ENCODE measurements around the gene SNX27. TPM values are rescaled to one million over a fixed set of nuclear protein-coding genes. Genes with fewer than 3 reads are reported as not detected.

The SNX27 gene
- total RNA-seq, 2 donors from 2014 or later: 41.2 to 47.3 TPM

DNA sequence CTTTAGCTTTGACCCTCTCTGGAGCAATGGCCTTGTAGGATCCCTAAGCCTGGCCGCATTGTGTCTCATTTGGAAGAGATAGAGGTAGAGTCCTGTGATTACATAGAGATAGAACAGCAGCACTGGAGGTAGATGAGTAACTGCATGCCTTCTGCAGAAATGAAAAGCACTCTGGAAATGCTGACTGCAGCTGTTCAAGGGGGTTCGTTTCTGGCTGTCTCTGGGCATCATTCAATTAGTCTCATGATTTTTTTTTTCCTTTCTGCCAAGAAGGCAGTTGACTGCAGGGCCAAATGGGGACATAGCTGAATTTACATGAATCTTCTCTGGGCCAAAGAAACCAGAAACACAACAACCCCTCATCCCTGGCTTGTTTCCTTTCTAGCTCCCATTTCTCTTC lies 28.1 kb upstream of the SNX27 start:
- TF ChIP-seq, protein P1, sequence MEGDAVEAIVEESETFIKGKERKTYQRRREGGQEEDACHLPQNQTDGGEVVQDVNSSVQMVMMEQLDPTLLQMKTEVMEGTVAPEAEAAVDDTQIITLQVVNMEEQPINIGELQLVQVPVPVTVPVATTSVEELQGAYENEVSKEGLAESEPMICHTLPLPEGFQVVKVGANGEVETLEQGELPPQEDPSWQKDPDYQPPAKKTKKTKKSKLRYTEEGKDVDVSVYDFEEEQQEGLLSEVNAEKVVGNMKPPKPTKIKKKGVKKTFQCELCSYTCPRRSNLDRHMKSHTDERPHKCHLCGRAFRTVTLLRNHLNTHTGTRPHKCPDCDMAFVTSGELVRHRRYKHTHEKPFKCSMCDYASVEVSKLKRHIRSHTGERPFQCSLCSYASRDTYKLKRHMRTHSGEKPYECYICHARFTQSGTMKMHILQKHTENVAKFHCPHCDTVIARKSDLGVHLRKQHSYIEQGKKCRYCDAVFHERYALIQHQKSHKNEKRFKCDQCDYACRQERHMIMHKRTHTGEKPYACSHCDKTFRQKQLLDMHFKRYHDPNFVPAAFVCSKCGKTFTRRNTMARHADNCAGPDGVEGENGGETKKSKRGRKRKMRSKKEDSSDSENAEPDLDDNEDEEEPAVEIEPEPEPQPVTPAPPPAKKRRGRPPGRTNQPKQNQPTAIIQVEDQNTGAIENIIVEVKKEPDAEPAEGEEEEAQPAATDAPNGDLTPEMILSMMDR (conservative IDR thresholded peaks at IDR 0.05): no peak
- H3K27me3 ChIP-seq (ENCODE audit: control insufficient read depth, insufficient read depth, low read length, poor library complexity, severe bottlenecking): no peaks in the 10 kb centered on the region
- Mint-ChIP-seq H3K4me1 (peaks cover 2% of the 10 kb centered on the region), H3K4me3 (no peak overlapping the region), H3K27me3 (ENCODE audit: insufficient read depth) (no peaks in the 10 kb centered on the region), H3K36me3 (ENCODE audit: low read depth) (peaks cover 18% of the 10 kb centered on the region), H3K9me3 (no peaks in the 10 kb centered on the region), H3K27ac (no peak overlapping the region)
- 74 to 85% methylated on average over 2 of the region's 2 CpGs for WGBS, 2 experiments (ENCODE audit: insufficient coverage in 1 of 2, insufficient read length in 1 of 2)
- no peak overlapping the region for H3K9ac ChIP-seq (ENCODE audit: extremely low read depth, low read length, poor library complexity, severe bottlenecking)
- H3K36me3 ChIP-seq (ENCODE audit: control insufficient read depth, insufficient read depth, low read length): peaks cover 44% of the 10 kb centered on the region
- no peaks in the 10 kb centered on the region for H3K9me3 ChIP-seq (ENCODE audit: control insufficient read depth, low read length)
- H3K4me3 ChIP-seq (ENCODE audit: low read length): no peak overlapping the region
- peaks cover 4% of the 10 kb centered on the region for H3K4me1 ChIP-seq (ENCODE audit: control insufficient read depth, insufficient read depth, low read length)
- no peak overlapping the region for H3K27ac ChIP-seq (ENCODE audit: low read depth, low read length)
- no peak for DNase-seq

DNA sequence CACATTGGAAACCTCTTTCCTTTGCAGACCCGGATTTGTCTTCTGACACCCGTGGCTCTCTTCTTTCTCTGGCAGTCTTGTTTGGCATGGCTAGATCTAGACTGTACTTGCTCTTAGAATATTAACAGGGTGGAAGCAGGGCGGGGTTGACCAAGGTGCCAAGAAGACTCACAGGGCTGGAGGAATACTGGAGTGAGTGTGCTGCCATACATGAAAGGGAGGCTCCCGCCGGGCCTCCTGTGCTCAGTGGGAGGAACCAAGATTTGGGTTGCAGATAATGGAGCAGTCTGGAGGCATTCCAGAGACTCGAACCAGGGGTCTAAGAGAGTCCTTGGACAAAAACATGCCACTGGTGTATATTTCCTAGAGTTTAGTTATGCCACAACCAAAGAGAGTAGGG lies 27.6 kb upstream of the SNX27 start:
- no peak for DNase-seq
- 81 to 85% methylated on average over 4 to 6 of the region's 6 CpGs for WGBS, 2 experiments (ENCODE audit: insufficient coverage in 1 of 2, insufficient read length in 1 of 2)
- H3K9me3 ChIP-seq (ENCODE audit: control insufficient read depth, low read length): no peaks in the 10 kb centered on the region
- peaks cover 39% of the 10 kb centered on the region for H3K36me3 ChIP-seq (ENCODE audit: control insufficient read depth, insufficient read depth, low read length)
- H3K4me3 Mint-ChIP-seq: no peak overlapping the region
- H3K4me3 ChIP-seq (ENCODE audit: low read length): no peak overlapping the region
- H3K9me3 Mint-ChIP-seq: no peaks in the 10 kb centered on the region
- no peak overlapping the region for H3K27ac Mint-ChIP-seq
- TF ChIP-seq, protein P1 (conservative IDR thresholded peaks at IDR 0.05): no peak
- H3K4me1 ChIP-seq (ENCODE audit: control insufficient read depth, insufficient read depth, low read length): peaks cover 4% of the 10 kb centered on the region
- peaks cover 2% of the 10 kb centered on the region for H3K4me1 Mint-ChIP-seq
- no peaks in the 10 kb centered on the region for H3K27me3 ChIP-seq (ENCODE audit: control insufficient read depth, insufficient read depth, low read length, poor library complexity, severe bottlenecking)
- no peak overlapping the region for H3K9ac ChIP-seq (ENCODE audit: extremely low read depth, low read length, poor library complexity, severe bottlenecking)
- no peaks in the 10 kb centered on the region for H3K27me3 Mint-ChIP-seq (ENCODE audit: insufficient read depth)
- H3K36me3 Mint-ChIP-seq (ENCODE audit: low read depth): peaks cover 18% of the 10 kb centered on the region
- H3K27ac ChIP-seq (ENCODE audit: low read depth, low read length): no peak overlapping the region

DNA sequence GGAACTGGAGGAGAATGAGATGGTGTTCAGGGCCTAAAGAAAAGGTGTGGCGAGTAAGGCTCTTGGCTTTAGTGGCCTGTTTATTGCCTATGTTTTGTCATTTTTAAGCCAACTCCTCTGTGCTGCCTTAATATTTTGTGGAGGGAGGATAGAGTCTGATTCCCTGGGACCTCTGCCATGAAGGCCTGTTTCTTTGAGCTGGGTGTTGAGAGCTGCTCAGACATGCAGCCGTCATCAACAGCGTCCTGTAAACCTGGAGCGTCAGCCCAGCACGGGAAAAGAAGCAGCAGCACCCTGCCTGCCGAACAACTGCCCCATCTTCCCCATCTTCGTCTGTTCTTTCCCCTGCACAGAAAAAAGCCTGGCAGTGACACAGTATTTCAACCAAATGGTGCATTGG lies 27.1 kb upstream of the SNX27 start:
- H3K27ac ChIP-seq (ENCODE audit: low read depth, low read length): no peak overlapping the region
- no peak for DNase-seq
- Mint-ChIP-seq H3K27me3 (ENCODE audit: insufficient read depth) (no peaks in the 10 kb centered on the region), H3K27ac (no peak overlapping the region), H3K4me1 (no peaks in the 10 kb centered on the region), H3K4me3 (no peak overlapping the region), H3K36me3 (ENCODE audit: low read depth) (peaks cover 18% of the 10 kb centered on the region), H3K9me3 (no peaks in the 10 kb centered on the region)
- H3K4me3 ChIP-seq (ENCODE audit: low read length): no peak overlapping the region
- H3K36me3 ChIP-seq (ENCODE audit: control insufficient read depth, insufficient read depth, low read length): peaks cover 34% of the 10 kb centered on the region
- H3K27me3 ChIP-seq (ENCODE audit: control insufficient read depth, insufficient read depth, low read length, poor library complexity, severe bottlenecking): no peaks in the 10 kb centered on the region
- TF ChIP-seq, protein P1 (conservative IDR thresholded peaks at IDR 0.05): no peak
- H3K9me3 ChIP-seq (ENCODE audit: control insufficient read depth, low read length): no peaks in the 10 kb centered on the region
- peaks cover 4% of the 10 kb centered on the region for H3K4me1 ChIP-seq (ENCODE audit: control insufficient read depth, insufficient read depth, low read length)
- 82 to 92% methylated on average over 7 of the region's 7 CpGs for WGBS, 2 experiments (ENCODE audit: insufficient coverage in 1 of 2, insufficient read length in 1 of 2)
- H3K9ac ChIP-seq (ENCODE audit: extremely low read depth, low read length, poor library complexity, severe bottlenecking): no peak overlapping the region
